WTC11 (cell line): Measurements from ENCODE around the gene PKP2.

Experiments used
- ESRRA ChIP-seq: sonication (generic); formaldehyde crosslinking; IDR thresholded peaks from 2 replicates; pipeline ENCODE4 v1.8.1; 2022; ENCODE audit warnings: mild to moderate bottlenecking, missing genetic modification reagents, borderline replicate concordance
- FOXP1 ChIP-seq: sonication (generic); formaldehyde crosslinking; IDR thresholded peaks from 2 replicates; pipeline ENCODE4 v1.8.0; 2022; ENCODE audit warnings: missing genetic modification reagents, mild to moderate bottlenecking, moderate library complexity, borderline replicate concordance
- MXD4 ChIP-seq: fragments of 250-450 bp; sonication (Bioruptor Pico); IDR thresholded peaks from 2 replicates; pipeline ENCODE4 v1.8.0; 2021; ENCODE audit warnings: mild to moderate bottlenecking, moderate library complexity, borderline replicate concordance
- RELA ChIP-seq: sonication (generic); formaldehyde crosslinking; IDR thresholded peaks from 2 replicates; pipeline ENCODE4 v1.8.1; 2022; ENCODE audit warnings: missing genetic modification reagents, mild to moderate bottlenecking, borderline replicate concordance
- SP1 ChIP-seq: sonication (generic); formaldehyde crosslinking; conservative IDR thresholded peaks from 2 replicates; pipeline ENCODE4 v1.8.1; 2022; ENCODE audit warnings: missing genetic modification reagents
- TEAD4 ChIP-seq: sonication (generic); formaldehyde crosslinking; IDR thresholded peaks from 2 replicates; pipeline ENCODE4 v1.8.0; 2022; ENCODE audit warnings: mild to moderate bottlenecking, missing genetic modification reagents
- TP53 ChIP-seq: sonication (generic); formaldehyde crosslinking; IDR thresholded peaks from 2 replicates; pipeline ENCODE4 v1.8.1; 2023; ENCODE audit warnings: mild to moderate bottlenecking, missing genetic modification reagents
- ZBTB21 ChIP-seq: sonication (generic); formaldehyde crosslinking; IDR thresholded peaks from 2 replicates; pipeline ENCODE4 v1.8.1; 2023; ENCODE audit warnings: mild to moderate bottlenecking, missing genetic modification reagents, borderline replicate concordance
- ZNF317 ChIP-seq: sonication (generic); formaldehyde crosslinking; IDR thresholded peaks from 2 replicates; pipeline ENCODE4 v1.8.1; 2023; ENCODE audit warnings: low read depth, mild to moderate bottlenecking, moderate library complexity, missing genetic modification reagents, borderline replicate concordance
- ZNF423 ChIP-seq: fragments of 250-450 bp; sonication (Bioruptor Pico); IDR thresholded peaks from 2 replicates; pipeline ENCODE4 v2.1.2; 2022; ENCODE audit warnings: mild to moderate bottlenecking, moderate library complexity
- TF ChIP-seq, protein P1 (sequence below): fragments of 200-600 bp; IDR thresholded peaks from 2 replicates; pipeline ENCODE4 v1.8.0; 2022; ENCODE audit warnings: antibody characterized with exemption
- TF ChIP-seq, protein P2 (sequence below): sonication (generic); formaldehyde crosslinking; IDR thresholded peaks from 2 replicates; pipeline ENCODE4 v1.8.1; 2022; ENCODE audit warnings: missing genetic modification reagents, borderline replicate concordance
- TF ChIP-seq, protein P3 (sequence below): sonication (generic); formaldehyde crosslinking; IDR thresholded peaks from 2 replicates; pipeline ENCODE4 v1.8.1; 2022; ENCODE audit warnings: low read depth, missing genetic modification reagents, borderline replicate concordance
- TF ChIP-seq, protein P4 (sequence below): sonication (generic); formaldehyde crosslinking; conservative IDR thresholded peaks from 2 replicates; pipeline ENCODE4 v1.8.1; 2022; ENCODE audit warnings: mild to moderate bottlenecking, missing genetic modification reagents

DNA sequence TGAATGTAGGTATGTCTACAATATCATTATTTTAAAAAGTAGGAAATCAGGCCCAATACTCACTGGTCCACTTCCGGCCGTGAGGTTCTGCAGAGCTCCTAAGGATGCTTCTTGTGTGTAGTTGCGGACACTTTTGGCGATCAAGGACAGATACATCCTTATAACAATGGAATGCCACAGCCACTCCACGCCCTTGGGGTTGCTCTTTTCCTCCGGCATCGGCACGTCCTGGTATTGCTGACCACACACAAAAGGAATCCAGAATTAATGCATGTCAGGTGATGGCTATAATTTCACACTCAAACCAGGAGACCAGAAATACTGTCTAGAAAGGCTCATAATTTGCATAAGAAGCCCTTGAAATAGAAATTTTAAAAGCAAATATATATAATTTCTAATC is 75.3 kb downstream of the PKP2 start:
- TF ChIP-seq, protein P1, sequence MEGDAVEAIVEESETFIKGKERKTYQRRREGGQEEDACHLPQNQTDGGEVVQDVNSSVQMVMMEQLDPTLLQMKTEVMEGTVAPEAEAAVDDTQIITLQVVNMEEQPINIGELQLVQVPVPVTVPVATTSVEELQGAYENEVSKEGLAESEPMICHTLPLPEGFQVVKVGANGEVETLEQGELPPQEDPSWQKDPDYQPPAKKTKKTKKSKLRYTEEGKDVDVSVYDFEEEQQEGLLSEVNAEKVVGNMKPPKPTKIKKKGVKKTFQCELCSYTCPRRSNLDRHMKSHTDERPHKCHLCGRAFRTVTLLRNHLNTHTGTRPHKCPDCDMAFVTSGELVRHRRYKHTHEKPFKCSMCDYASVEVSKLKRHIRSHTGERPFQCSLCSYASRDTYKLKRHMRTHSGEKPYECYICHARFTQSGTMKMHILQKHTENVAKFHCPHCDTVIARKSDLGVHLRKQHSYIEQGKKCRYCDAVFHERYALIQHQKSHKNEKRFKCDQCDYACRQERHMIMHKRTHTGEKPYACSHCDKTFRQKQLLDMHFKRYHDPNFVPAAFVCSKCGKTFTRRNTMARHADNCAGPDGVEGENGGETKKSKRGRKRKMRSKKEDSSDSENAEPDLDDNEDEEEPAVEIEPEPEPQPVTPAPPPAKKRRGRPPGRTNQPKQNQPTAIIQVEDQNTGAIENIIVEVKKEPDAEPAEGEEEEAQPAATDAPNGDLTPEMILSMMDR, result no peak
- no peak for TF ChIP-seq RELA (CRISPR knock-in tag)
- no peak for TF ChIP-seq ZNF317 (CRISPR knock-in tag)
- TF ChIP-seq, protein P2, sequence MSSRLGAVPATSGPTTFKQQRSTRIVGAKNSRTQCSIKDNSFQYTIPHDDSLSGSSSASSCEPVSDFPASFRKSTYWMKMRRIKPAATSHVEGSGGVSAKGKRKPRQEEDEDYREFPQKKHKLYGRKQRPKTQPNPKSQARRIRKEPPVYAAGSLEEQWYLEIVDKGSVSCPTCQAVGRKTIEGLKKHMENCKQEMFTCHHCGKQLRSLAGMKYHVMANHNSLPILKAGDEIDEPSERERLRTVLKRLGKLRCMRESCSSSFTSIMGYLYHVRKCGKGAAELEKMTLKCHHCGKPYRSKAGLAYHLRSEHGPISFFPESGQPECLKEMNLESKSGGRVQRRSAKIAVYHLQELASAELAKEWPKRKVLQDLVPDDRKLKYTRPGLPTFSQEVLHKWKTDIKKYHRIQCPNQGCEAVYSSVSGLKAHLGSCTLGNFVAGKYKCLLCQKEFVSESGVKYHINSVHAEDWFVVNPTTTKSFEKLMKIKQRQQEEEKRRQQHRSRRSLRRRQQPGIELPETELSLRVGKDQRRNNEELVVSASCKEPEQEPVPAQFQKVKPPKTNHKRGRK (CRISPR knock-in tag), result no peak
- TF ChIP-seq TEAD4 (CRISPR knock-in tag), result no peak
- TF ChIP-seq, protein P3, sequence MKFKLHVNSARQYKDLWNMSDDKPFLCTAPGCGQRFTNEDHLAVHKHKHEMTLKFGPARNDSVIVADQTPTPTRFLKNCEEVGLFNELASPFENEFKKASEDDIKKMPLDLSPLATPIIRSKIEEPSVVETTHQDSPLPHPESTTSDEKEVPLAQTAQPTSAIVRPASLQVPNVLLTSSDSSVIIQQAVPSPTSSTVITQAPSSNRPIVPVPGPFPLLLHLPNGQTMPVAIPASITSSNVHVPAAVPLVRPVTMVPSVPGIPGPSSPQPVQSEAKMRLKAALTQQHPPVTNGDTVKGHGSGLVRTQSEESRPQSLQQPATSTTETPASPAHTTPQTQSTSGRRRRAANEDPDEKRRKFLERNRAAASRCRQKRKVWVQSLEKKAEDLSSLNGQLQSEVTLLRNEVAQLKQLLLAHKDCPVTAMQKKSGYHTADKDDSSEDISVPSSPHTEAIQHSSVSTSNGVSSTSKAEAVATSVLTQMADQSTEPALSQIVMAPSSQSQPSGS, result no peak
- TF ChIP-seq MXD4 (CRISPR knock-in tag), result no peak
- no peak for TF ChIP-seq ESRRA (CRISPR knock-in tag)
- TF ChIP-seq ZBTB21 (CRISPR knock-in tag), result no peak
- no peak for TF ChIP-seq SP1
- TF ChIP-seq, protein P4, sequence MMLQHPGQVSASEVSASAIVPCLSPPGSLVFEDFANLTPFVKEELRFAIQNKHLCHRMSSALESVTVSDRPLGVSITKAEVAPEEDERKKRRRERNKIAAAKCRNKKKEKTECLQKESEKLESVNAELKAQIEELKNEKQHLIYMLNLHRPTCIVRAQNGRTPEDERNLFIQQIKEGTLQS (CRISPR knock-in tag), result no peak
- TF ChIP-seq TP53, result no peak
- TF ChIP-seq FOXP1 (CRISPR knock-in tag), result no peak
- TF ChIP-seq ZNF423 (CRISPR knock-in tag), result no peak
